Activated naive CD8-positive, alpha-beta T cell treated with anti-CD3 and anti-CD28 coated beads, Interleukin-2, amount 50 U/mL, for 16 hours (primary cell): ENCODE measurements around the gene RACGAP1.

Experiments
- DNase-seq: peaks from one replicate; pipeline ENCODE4 v3.0.0-alpha.2; 2020; ENCODE audit warnings: low read depth, low spot score

RACGAP1 gene

GRCh38 chr12:49942921-49943624 lies 82.2 kb downstream of the RACGAP1 start:
- no peak for DNase-seq

- DNase-seq: no peak
These were observed 82.8 kb downstream of the RACGAP1 start for GRCh38 chr12:49942512-49942893.

GRCh38 chr12:49941556-49942511 lies 83.5 kb downstream of the RACGAP1 start:
- DNase-seq: no peak

- no peak for DNase-seq
These were observed 85.6 kb downstream of the RACGAP1 start for GRCh38 chr12:49939707-49940106.

- DNase-seq: no peak
These were observed 86.0 kb downstream of the RACGAP1 start for GRCh38 chr12:49939307-49939706.
